GM21576 (cell line): ENCODE measurements around the gene KERA.

Source experiments
- ATAC-seq: cut with Tn5 transposase; IDR thresholded peaks from one replicate; pipeline ENCODE4 v1.9.1; 2021; ENCODE audit warnings: mild to moderate bottlenecking, moderate library complexity; ENCODE audit not compliant: unreplicated experiment

Gene KERA

GRCh38 chr12:91074154-91074709 is 16.4 kb upstream of the KERA start:
- ATAC-seq = no peak

GRCh38 chr12:91073426-91073825 is 15.6 kb upstream of the KERA start:
- ATAC-seq = no peak

DNA sequence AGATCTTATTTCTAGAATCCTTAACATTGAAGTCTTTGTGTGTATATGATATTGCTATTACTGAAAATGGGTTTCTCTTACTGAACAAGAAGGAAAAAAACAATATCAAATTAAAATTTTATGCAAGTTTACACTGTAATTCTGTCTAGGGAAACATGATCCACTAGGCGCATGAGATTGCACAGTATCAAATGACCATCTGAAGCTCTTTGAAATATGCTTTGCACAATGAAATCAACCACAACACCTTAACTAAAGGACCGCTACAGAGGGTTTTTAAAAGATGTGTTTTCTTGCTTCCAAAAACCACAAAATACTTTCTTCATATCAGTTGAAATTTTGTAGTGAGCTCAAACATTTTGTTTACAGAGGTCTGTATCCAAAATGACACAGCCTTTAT is 15.1 kb upstream of the KERA start:
- ATAC-seq = no peak

GRCh38 chr12:91070936-91071335 is 13.1 kb upstream of the KERA start:
- no peak for ATAC-seq

DNA sequence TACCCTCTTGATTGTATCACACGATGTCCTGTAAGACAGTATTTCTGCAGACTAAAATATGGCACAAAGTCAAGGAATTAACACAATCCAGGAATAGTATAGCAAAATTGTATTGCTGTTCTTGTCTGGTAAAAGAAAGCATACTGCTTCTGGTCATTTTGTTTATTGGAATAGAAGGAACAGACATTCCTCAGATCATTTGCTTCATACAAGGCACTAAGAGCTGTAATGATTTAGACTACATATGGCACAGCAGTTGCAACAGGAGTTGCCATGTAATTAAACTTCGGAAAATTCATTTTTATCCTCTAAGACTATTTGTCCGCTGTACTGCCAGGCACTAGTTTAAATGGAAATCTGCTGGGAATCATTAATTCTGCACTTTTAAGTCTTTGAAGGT is 7.6 kb upstream of the KERA start:
- ATAC-seq = no peak

DNA sequence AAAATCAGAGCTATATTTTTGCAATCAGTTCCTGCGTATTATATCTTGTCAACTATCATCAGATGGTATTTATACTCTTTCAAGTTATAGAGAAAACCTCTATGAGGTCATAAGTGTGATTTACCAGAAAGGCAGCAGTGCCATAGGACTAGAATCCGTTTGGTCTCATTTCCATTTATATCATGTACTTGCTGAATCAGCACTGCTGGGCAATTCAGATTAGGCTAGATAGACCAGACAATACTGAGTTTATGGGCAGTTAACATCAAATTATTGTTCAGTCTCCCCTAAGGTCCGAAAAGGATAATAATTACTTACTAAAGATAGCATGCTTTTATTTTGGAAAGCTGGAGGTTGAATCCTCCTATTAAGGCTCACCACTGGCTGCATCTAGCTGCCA is 6.8 kb upstream of the KERA start:
- ATAC-seq = no peak

- ATAC-seq = no peak
Observed at GRCh38 chr12:91061091-91061490, 3.3 kb upstream of the KERA start.

DNA sequence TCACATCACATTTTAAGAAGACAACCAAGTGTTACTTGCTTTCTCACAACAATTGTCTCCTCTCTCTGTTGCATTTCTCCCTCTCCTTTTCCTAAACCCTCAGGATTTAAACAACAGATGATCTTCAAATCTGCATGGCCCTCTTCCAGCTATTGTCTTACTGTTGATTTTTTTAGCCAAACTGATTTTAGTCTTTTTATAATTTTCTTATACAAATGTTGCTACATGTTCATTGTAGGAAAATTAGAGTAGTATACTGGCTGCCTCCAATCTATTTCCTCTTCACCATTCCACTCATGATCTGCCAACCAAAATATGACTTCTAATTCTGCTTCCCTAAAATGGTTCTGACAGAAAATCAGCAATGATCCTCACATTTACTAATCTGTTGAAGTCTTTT is 1.4 kb upstream of the KERA start:
- no peak for ATAC-seq

DNA sequence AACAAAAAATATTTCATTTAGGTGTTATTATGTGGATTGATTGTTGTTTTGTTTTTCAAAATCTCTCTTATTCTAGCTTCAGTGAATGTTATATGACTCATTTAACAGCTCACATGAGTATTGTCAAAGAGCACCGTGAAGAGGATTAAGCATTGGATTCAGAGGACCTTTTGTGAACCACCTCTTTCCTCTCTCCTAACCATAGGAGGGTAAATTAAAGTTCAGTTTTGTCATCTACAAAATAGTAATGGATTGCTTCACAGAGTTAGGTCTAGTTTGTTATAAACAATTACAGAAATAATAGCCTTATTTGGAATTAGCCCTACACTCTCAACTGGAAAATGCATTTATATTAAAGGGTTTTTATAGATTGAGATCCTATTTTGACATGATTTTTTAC is 962 bp upstream of the KERA start:
- ATAC-seq = no peak

- ATAC-seq = no peak
Observed at GRCh38 chr12:91056488-91056887, 1.3 kb downstream of the KERA start.

DNA sequence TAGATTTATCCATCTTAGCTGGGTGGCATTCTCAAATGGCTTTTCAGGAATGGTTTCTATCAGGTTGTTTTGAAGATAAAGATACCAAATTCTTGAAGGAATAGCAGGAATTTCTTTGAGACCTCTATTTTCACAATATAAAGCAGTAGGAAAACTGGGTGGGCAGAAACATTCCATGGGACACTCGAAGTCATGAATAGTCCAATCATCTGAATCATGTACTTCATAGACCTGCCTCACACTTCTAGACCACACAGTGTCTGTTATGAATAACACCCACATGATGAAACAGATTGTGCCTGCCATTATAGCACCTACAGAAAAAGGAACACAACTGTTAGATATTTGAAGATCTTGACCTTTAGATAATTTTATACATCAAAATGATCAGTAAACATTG is 1.8 kb downstream of the KERA start:
- no peak for ATAC-seq

DNA sequence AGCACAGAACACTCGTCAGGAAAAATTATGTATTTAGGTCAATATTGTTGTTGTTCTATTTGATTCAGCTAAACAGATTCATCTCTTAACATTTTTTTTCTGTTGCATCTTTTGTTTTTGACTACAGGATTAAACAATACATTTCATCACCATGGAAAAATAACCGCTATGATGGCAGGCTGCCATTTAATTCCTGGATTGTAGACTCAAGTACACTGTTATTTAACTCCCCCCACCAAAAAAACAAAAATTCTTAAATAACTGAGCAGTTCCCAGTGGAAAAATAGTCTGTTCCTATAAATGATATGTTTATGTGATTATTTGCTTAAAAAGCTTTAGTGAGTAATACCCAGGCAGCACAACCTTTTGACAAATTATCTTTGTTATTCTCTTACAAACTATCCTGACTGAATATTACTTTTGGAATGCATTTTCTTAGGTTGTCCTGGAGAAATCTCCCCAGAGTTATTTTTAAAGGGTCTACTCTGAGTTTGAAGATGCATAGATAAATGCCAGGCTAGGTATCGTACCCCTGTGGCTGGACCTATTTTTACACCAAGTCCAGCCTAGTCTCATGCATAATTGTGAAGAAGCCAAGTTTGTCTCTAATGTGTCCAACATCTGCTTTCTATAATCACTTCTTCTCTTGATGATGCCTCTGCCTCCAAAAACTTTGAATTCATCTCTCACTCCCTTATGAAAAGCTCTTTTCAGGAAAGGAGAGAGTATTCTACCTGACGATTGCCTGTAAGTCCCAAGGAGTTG is 3.7 kb downstream of the KERA start:
- no peak for ATAC-seq

DNA sequence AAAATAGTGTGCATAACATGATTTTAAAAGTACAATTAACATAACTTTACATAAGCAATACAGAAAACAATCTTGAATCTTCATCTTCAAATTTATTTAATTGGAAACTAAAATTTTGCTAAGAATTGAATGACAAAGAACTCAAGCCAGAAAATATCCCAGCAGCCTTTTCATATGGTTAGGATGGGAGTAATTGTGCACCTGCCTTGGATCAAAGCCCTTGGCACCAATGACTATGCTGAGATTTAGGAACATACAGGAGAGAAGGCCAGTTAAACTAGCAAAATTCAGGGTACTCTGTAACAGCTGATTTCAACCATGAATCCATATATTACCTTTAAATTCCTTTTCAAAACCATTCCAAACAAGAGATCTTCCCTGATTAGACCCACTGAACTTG is 5.8 kb downstream of the KERA start:
- ATAC-seq = no peak

GRCh38 chr12:91044586-91044985 is 13.2 kb downstream of the KERA start:
- ATAC-seq = no peak

GRCh38 chr12:91043408-91043807 is 14.4 kb downstream of the KERA start:
- ATAC-seq = no peak

GRCh38 chr12:91040096-91040755 is 17.6 kb downstream of the KERA start:
- ATAC-seq = no peak

- no peak for ATAC-seq
Observed at GRCh38 chr12:91037276-91037675, 20.5 kb downstream of the KERA start.

- ATAC-seq = no peak
Observed at GRCh38 chr12:91033251-91033650, 24.6 kb downstream of the KERA start.

DNA sequence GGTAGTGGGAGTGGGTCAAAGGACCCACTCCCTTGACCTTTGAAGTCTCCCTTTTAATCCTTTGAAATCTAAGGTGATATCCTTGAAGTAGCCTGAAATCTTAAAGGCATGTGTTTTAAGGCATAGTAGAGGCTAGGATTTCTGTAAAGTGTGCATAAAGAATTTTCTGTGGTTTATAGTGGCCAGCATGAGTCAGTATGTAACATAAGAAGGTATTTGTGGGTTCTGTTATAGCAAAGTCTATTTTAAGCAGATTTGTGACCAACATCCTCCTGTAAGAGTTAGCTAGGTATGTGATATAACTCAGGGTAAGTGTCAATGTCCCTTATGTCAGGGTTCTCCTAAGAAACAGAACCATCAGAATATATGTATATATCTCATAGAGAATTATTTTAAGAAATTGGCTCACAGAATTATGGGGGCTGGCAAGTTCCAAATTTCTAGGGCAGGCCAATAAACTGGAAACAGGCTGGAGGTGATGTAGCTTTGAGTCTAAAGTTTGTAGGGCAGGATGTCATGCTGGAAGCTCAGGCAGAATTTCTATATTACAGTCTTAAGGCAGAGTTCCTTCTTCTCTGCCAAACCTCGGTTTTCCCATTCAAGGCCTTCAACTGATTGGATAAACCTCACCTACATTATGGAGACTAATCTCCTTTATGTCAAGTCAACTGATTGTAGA is 34.4 kb downstream of the KERA start:
- ATAC-seq = peak; percentile 70

DNA sequence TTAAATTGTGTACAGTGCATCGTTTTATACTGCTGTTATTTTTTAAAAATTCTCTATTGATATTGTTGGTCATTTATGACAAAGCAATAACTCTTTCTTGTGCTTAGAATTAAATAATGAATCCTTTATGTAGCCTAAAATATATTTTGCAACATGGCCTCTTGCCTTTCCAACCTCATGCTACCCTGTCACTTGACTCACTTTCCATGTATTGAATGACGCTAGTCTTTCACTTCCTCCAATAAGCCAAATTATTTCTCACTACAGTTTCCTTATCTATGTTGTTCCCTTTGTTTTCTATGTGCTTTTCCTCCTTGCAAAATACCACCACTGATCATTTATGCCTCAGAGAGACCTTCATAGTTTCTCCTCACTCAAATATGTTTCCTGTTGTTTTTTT is 36.7 kb downstream of the KERA start:
- no peak for ATAC-seq

- ATAC-seq = no peak
Observed at GRCh38 chr12:91019455-91019854, 38.4 kb downstream of the KERA start.
